Globus pallidus (tissue), 1 donor: Measurements from ENCODE around the gene BICC1.
"Not testable (repeated sequence)": the region's sequence is repeated elsewhere in the genome, so short reads cannot be mapped to it uniquely, and the experiment has no call there.

Source experiments
- DNase-seq: peaks from one replicate; pipeline ENCODE4 v3.0.0-alpha.2; 2015; ENCODE audit warnings: low spot score

BICC1 gene

DNA sequence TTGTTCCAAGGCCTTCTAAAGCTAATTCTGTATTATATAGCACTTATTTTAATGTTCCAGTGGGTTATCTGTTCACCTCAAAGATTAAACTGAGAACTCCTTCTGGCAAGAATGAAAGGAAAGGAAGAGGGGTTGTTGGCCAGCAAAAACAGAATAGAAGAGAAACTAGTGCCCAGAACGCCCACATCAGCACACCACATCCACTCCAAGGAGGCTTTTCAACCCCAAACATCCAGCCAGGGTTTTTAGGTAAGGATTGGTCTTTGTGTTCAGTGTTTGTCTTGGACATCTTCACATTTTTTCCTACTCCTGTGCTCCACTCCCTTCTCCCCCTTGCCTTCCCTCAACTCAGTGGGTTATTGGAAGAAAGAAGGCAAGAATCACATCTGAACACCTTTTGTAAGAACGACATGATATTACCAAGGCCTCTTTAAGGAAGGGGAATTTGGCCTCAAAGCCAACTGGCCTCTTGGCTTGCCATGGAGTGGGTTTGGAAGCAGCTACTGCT lies 55.8 kb downstream of the BICC1 start:
- DNase-seq = no peak

DNA sequence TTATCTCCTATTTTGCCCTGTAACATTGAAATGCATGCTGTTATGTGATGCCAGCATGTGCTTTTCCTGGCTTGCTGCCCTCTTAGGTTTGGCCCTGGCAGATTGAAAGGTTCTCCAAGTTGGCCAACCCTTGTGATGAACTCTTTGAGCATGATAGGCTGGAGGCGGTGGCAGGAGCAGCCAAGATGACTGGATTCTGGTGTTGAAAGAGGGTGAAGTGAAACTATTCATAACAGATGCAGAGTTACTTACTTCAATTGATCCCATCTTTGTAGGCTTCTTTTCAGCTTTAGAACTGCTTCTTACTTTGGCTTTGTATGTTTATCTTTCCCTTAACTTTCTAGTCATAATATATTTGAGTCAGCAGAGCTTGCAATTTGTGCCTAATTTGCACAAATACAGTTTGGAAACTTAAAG lies 57.6 kb downstream of the BICC1 start:
- no peak for DNase-seq

DNA sequence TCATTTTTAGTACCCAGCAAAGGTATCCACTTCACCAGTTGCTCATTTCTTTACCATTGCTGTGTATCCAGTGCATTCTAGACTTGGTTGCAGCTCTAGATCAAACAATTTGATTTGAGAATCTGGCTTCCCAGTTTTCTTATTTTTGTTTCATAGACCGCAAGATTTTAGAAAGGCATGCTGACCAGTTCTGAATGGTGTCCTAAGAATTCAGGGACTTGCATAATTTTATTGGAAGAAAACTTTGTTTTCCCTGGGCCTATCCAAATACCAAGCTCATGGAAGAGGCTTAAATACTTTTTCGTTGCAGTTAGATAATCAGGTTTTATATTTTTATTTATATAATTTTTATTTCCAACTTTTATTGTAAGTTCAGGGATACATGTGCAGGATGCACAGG lies 58.3 kb downstream of the BICC1 start:
- no peak for DNase-seq

DNA sequence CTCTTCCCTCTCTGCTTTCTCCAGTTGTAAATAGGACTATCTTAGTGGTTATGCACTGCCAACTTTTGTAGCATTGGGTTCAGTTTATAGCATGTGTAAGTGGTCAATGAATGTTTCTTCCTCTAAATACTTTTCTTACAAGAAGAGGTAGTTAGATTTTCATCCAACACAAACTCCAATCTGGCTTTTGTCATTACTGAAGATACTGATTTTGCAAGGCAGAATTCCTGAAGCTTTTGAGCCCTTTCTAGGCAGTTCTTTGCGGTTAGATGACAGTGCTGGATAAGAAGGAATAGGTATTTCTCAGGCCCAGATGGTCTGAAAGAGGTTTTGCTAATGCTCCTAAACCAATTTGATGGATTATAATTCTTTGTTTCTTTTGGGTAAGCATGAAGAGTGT lies 60.5 kb downstream of the BICC1 start:
- no peak for DNase-seq

DNA sequence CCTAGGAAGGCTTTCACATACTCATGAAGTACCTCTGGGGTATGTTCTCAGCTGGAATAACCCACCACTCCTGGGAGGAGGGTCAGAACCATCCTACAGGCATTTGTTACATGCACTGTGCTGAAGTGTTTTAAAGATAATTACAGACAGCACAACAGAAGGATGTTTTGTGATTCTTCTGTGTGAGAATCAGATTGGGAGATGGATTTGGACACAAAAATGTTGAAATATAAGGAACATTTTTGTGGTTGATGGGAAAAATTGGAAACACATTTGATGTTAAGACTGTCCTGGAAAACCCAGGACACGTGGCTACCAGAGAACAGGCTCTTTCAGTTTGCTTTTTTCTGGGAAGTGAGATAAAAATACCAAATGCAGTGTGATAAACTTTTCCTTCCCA lies 61.4 kb downstream of the BICC1 start:
- no peak for DNase-seq

DNA sequence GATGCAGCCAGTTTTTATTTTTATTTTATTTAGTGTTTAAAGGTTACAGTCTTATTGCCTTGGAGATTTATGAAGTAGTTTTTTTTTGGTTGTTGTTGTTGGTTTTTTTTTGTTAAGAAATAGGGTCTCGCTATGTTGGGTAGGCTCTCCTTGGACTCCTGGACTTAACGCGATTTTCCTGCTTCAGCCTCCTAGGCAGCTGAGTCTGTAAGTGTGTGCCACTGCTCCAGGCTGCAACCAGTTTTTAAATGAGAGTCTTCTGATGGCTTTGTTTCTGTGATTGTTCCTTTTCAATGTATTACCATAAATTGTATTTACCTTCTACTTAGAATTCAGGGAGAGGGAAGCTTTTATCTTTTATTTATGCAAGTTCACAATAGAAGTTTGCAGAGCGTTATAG lies 62.8 kb downstream of the BICC1 start:
- no peak for DNase-seq

DNA sequence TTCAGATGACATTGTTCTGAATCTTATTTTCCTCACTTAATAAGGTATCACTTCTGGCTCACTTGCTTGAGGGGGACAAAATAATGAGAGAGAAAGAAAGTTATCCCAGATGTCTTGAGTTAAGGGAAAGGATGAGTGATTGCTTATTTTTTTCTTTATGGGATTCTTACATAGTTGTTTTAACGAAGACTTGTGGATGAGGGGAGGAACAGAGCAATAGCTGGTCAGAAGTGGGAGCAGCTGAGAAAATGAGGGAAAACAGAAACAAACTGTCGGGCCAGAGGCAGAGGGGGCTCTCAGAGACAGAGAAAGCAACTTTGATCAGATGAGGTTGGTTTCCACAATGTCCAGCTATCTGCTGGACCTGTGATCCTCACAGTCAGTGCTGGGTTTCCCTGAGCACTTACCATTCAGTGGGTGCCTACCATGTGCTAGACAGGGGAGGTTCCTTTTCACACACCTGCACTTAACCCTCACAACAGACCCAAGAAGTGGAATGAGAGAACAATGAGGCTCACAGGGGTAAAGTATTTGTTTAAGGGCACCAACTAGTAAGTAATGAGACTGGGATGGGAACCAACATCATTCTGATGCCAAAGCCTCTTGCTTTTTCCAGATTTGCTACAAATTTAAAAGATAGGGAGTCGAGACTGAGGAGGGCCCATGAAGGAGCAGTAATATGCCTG lies 64.2 kb downstream of the BICC1 start:
- DNase-seq = no peak

DNA sequence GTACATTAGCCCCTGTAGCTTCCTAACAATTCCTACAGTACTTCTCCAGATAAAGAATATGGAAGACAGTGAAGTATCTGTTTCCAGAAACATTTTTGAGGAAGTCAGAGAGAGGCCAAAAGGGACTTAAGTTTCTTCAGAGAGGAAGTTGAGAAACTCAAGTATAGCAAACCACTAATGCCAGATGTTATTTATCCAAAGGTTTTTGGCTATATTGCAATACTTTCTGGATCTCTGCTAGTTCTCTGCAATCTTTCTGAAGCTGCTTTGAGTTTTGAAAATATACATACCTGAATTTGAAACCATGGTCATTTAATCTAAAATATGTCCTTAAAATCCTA lies 64.7 kb downstream of the BICC1 start:
- DNase-seq = no peak

DNA sequence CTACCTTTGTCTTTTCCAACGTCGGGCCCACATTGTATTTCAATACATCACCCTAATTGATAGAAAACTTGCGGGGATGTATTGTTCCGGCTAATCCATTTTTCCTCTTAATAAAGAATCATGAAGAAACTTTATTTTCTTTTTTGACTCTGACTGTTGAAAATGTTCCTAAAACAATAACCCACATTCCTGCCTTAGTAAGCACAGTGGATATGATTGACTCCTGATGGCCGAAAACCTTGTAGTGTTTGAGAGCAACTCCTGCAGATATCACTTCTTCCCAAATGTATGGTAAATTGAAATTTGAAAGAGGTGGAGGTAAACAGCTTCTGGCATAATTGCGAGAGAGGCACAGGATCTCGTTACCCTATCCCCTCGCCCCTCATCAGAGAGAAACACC lies 65.7 kb downstream of the BICC1 start:
- no peak for DNase-seq

DNA sequence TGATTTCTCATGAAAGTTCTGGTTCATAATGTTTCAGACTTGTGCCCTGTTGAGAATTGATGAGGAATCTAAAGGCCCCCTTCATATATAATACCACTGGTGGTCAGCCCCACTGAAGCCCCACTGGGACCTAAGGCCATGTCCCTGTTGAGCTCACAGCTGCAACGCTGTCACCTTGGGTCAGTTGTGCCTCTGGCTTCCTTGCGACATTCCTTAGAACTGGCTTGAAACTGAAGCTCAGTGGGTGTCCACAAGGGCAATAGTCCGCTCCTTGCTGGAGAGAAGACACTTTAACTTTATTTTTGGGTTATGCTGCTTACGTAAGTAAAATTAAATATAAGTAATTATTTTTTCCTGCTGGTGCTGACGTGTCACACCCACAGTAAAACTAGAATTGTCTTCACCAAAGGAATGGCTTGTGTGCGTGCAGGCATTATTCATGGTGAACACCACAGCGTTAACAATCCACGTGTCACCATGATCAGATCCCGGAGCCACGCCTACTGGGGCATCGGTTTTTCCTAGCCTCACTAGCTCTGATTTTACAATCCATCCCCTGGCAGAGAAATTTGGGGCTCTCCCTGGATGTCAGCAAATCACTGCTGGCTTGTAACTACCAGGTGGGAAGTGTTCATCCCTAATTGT lies 66.5 kb downstream of the BICC1 start:
- DNase-seq = no peak

DNA sequence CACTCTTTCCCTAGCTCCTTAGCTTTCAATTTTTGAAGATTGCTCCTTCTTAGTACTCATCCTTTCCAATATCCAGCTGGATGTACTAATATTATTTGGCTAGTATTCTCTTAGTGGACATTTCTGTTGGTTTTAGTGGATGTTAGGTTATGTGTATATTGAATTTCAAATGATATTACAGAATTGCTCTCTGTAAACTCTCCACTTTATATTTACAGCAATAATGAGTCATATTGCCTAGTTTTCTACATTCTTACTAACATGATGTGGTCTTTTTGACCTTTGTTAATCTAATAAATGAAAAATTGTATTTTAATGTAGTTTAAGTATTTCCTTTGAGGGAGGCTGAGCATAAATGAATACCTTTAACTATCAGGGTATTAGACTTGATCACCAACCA lies 69.4 kb downstream of the BICC1 start:
- DNase-seq = no peak

DNA sequence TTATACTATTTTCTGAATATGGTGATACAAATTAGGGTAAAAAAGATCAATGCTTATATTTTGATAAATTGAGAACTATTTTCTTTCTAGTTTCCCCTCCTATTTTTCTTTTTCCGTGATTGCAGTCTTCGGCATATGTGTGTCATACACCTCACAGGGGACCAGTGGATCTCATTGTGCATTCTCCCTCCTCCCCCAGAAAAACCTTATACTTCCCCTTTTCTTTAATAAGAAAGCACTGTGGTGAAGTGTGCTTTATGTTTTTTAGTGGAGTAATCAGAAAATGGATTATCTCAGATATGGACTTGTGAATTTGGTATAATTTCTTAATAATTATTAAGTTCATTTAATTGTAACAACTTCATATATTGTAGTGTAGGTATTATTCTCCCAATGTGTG lies 72.8 kb downstream of the BICC1 start:
- no peak for DNase-seq

DNA sequence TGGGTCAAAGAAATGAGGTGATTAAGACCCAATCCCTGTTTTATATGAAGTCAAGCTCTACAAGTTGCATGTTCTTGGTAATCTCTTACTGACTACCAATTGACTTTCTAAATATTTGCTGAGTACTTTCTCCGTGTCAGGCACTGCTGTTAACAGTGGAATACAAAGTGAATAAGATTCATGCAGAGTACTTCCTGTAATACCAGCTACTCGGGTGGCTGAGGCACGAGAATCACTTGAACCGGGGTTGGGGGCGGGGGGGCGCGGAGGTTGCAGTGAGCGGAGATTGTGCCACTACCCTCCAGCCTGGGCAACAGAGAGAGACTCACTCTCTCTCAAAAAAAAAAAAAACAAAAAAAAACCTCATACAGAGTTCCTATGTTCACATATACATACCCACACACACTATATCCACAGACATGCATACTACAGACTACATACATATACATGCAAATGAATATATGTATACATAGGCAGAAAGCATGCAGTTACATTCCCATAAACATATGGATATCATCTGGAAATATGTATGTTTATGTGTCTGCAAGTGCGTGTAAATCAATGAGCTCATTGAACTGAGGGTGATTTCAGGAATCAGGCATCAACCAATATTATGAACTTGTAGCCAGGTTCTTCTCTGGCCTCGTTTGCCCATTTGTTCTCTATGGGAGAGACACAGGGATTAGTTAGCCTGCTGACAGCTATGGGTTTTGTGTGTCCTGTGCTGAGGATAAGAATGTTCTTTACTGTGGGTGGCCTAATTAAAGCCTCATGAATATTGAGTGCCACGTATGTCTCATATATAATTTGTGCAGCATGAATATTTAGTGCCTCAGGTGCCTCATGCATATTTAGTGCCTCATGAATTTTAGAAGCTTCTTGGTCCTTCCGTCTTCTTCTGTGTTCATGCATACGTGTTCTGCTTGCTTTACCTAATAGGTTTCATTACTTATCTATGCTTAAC lies 73.9 kb downstream of the BICC1 start:
- DNase-seq = no peak

DNA sequence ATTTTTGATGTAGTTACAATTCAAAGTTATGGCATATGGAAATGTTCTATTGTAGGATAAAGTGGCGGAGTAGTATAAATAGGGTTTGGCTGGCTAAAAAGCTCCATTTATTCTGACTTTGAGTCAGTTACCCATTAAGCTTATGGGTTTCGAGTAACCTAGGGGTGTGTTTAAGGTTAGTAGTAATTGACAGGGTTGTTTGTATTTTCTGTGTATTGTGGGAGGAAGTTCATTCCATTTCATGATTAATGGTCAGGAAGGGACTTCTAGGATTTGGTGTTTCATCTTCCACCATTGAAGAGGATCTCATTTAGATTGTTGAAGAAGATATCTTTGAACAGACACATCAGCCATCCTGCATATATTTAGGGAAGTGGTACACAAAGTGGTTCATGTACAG lies 75.0 kb downstream of the BICC1 start:
- no peak for DNase-seq

DNA sequence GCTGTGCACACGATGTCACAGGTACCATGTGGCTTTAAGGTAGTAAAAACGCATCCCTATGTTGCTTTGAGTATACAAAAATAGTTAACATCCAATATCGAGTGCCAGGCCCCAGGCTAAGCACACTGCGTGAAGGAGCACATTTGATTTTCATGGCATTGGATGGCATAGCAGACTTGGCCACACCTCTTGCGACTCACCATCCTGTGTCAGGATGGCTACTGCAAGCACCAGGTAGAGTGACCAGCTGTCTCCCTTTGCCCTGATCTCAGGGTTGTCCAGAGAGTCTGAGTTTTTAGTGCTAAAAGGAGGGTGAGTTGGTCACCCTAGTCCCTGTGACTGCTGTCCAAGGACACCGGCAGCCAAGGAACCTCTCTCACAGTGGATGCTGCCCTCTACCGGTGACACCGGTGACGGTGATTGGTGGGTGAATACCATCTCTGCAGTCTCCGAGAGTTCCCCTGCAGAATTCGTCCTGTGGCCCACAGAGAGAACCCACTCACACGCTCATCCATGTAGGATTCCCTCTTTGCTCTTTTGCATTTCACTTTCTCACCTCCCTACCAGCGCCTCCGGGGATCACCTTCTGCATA lies 76.1 kb downstream of the BICC1 start:
- DNase-seq = no peak

DNA sequence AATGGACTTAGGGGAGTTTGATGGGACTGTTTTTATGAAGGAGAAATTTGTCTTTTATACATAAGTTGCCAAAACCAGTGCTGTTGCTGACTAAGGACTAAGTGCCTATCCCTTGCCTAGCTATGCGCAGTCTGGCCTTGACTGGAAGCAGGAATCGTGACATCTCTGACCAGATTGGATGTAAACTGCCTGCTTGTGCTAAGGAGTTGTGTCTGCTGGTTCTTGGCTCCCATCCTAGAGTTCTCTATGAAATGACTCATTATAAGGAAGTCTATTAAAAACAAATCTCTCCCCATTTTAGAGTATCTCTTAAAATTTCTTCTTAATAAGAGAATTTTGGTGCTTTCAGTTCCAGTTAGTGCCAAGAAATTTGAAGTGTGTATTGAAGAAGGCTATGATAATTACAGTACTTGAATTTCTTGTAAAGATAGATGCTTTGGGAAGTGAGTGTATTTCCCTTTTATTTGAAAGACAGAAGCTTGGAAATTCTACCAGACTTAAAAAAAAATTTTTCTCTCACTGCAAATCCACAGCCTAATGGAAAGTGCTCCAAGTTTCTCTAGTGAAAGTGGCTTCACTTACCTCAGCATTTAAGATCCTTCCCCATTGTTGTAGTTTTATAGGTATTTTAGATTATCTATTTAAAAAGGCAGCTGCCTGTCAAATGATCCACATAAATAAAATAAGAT lies 77.6 kb downstream of the BICC1 start:
- no peak for DNase-seq

DNA sequence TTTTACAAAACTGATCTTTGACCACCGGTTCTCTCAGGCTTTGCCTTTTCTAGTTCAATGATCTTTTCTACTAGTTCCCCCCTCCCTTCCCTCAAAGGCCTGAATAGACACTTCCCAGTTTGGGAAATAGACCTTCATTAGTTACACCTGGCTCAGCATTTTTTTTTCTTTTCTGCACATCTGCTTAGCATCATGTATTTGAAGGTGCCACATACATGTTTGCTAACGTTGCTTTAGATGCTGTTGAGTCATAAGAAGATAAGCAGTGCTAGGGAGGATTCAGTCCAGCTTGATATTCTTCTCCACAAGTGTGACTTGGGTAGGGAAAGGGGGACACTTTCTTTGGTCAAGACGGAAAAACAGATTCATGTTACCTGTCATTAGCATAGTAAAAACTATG lies 78.3 kb downstream of the BICC1 start:
- no peak for DNase-seq

DNA sequence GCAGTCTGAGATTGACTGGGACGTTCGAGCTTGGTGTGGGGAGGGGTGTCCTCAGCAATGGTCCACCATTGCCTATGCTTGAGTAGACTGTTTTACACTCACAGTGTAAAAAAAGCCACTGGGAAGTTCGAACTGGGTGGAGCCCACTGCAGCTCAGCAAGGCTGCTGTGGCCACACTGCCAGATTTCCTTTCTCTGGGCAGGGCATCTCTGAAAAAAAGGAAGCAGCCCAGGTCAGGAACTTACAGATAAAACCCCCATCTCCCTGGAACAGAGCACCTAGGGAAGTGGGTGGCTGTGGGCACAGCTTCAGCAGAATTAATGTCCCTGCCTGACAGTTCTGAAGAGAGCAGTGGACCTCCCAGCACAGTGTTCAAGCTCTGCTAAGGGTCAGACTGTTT lies 80.3 kb downstream of the BICC1 start:
- no peak for DNase-seq

DNA sequence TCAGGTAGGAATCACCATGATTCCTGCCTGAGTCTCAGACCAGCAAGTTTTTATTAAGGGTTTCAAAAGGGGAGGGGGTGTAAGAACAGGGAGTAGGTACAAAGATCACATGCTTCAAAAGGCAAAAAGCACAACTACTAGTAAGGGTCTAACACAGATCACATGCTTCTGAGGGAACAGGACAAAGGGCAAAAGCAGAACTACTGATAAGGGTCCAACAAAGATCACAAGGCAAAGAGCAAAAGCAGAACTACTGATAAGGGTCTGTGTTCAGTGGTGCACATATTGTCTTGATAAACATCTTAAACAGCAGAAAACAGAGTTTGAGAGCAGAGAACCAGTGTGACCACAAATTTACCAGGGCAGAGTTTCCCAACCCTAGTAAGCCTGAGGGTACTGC lies 84.5 kb downstream of the BICC1 start:
- DNase-seq = not testable (repeated sequence)

DNA sequence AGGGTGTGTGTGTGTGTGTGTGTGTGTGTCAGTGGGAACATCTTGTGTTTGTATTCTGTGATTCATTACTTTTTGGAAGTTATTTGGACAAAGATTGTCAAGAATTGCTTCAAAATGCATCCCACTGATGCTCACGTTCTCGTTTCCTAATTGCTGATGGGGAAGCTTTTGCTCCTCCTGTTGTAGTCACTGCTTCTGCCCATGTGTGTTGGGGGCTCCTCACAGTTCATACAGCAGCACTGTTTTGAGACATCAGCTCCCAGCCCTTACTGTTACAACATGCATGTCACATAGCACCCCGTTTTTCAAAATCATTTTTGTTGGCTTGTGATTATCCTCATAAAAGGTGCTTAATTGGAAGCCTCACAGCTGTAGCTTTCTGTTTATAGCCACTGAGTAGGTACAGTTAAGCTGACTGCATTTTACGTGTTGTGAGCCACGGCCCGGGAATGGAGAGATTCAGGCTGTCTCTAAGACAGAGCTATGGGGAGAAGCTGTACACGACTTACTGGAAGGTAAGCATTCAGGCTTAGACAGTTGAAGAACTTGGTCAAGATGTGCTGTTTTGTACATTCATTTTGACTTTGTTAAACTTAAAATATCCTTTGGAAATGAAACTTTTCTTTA lies 87.4 kb downstream of the BICC1 start:
- no peak for DNase-seq

DNA sequence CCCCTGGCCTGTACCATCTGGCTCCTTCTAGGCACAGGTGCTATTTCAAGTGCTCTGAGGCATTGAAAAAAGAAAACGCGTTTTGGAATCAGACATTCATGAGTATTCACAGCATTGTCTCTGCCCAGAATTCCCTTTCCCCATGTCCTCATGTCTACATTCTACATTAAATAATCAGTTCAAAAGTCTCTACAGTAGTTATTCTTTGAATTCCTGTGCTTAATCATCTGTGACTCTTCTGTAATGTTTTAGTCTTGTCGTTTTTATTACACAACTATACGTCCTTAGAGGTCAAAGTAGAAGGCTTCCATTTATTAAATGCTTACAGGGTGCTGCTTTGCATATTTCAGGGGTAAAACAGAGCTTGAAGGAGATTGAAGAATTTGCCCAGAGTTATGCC lies 95.7 kb downstream of the BICC1 start:
- no peak for DNase-seq
